Measurements from ENCODE around the gene GLRX3. TPM values are rescaled to one million over a fixed set of nuclear protein-coding genes. Genes with fewer than 3 reads are reported as not detected.
"Not testable (repeated sequence)": the region's sequence is repeated elsewhere in the genome, so short reads cannot be mapped to it uniquely, and the experiment has no call there.

The GLRX3 gene
- total RNA-seq (2014; rRNA removed): 133 and 163 TPM in 2 replicates
- 104 TPM for polyA plus RNA-seq (2012)

GRCh38 chr10:130136226-130137089, at the start of gene GLRX3:
TSS of gene GLRX3 (plus strand) at chr10:130136391. CDS start at chr10:130136421, 30 bp downstream.
- peak; percentile 72 for DNase-seq (ENCODE audit: low read depth)

GRCh38 chr10:130090565-130090964, 45.6 kb upstream of the GLRX3 start:
- DNase-seq (ENCODE audit: low read depth): not testable (repeated sequence)

- no peak for DNase-seq (ENCODE audit: low read depth)
These were observed 36.8 kb upstream of the GLRX3 start for GRCh38 chr10:130099344-130099743.

- DNase-seq (ENCODE audit: low read depth): no peak
These were observed 30.5 kb upstream of the GLRX3 start for GRCh38 chr10:130105724-130106123.

GRCh38 chr10:130108146-130108545, 28.0 kb upstream of the GLRX3 start:
- DNase-seq (ENCODE audit: low read depth): not testable (repeated sequence)

- DNase-seq (ENCODE audit: low read depth): no peak
These were observed 27.1 kb upstream of the GLRX3 start for GRCh38 chr10:130108934-130109604.

GRCh38 chr10:130109796-130110245, 26.4 kb upstream of the GLRX3 start:
- peak; percentile 84 for DNase-seq (ENCODE audit: low read depth)

- peak; percentile 95 for DNase-seq (ENCODE audit: low read depth)
These were observed 25.7 kb upstream of the GLRX3 start, which contains the start of gene C10orf143 for GRCh38 chr10:130110246-130111112. TSS of gene C10orf143 (minus strand) at chr10:130110830. CDS start at chr10:130110772, 58 bp downstream.

- peak; percentile 97 for DNase-seq (ENCODE audit: low read depth)
These were observed 24.9 kb upstream of the GLRX3 start for GRCh38 chr10:130111113-130111851.

GRCh38 chr10:130111852-130112180, 24.4 kb upstream of the GLRX3 start:
- DNase-seq (ENCODE audit: low read depth): no peak

- DNase-seq (ENCODE audit: low read depth): no peak
These were observed 23.4 kb upstream of the GLRX3 start for GRCh38 chr10:130112821-130113220.

GRCh38 chr10:130116942-130117341, 19.2 kb upstream of the GLRX3 start:
- DNase-seq (ENCODE audit: low read depth): not testable (repeated sequence)

- not testable (repeated sequence) for DNase-seq (ENCODE audit: low read depth)
These were observed 18.7 kb upstream of the GLRX3 start for GRCh38 chr10:130117535-130117934.

- DNase-seq (ENCODE audit: low read depth): no peak
These were observed 14.6 kb upstream of the GLRX3 start for GRCh38 chr10:130121486-130122079.

GRCh38 chr10:130127364-130128061, 8.7 kb upstream of the GLRX3 start:
- peak; percentile 69 for DNase-seq (ENCODE audit: low read depth)

- no peak for DNase-seq (ENCODE audit: low read depth)
These were observed 8.0 kb upstream of the GLRX3 start for GRCh38 chr10:130128062-130128781.

- no peak for DNase-seq (ENCODE audit: low read depth)
These were observed 7.3 kb upstream of the GLRX3 start for GRCh38 chr10:130128922-130129321.

- DNase-seq (ENCODE audit: low read depth): no peak
These were observed 440 bp upstream of the GLRX3 start for GRCh38 chr10:130135676-130136225.

GRCh38 chr10:130137090-130137448, 878 bp downstream of the GLRX3 start:
- peak; percentile 37 for DNase-seq (ENCODE audit: low read depth)
